ENCODE measurements around the gene PIGK.

DNA sequence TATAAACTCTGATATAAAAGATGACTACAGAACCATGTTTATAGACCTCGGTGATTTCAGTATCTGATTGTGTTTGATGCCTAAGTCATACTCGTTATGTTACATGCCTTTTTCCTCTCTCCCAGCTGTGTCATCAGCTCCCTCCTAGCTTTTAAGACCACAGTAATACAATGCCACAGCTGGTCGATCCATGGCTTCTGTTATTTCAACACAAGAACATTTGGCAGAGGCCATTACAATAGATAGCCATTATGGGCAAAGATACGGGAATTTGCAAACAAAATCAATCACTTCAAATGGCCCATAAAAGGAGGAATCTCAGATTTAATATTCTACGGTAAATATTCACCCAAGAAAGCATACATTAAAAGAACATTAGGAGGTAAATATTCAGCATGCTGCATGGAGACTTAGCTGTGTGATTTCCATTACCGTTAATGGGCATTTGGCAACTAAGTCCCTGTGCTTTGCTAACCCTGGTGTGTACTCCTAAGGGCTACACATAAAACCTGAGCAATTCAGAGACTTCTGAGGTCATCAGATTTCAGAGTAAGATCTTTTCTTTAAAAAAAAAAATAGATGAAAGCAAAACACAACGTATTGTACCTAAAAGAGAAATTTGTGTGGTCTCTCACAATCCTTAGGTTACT lies 153.4 kb downstream of the PIGK start:
- TF ChIP-seq RAD21 (IDR thresholded peaks at IDR 0.05; ENCODE audit: low read depth) (no peak), EP300 (IDR thresholded peaks at IDR 0.05; ENCODE audit: borderline replicate concordance) (no peak), ZBTB7A (IDR thresholded peaks at IDR 0.05; ENCODE audit: low read depth) (no peak), TCF12 (IDR thresholded peaks at IDR 0.05; ENCODE audit: low read depth) (no peak)
- TF ChIP-seq, protein P1, sequence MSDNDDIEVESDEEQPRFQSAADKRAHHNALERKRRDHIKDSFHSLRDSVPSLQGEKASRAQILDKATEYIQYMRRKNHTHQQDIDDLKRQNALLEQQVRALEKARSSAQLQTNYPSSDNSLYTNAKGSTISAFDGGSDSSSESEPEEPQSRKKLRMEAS (IDR thresholded peaks at IDR 0.05), result no peak
- TF ChIP-seq, protein P2, sequence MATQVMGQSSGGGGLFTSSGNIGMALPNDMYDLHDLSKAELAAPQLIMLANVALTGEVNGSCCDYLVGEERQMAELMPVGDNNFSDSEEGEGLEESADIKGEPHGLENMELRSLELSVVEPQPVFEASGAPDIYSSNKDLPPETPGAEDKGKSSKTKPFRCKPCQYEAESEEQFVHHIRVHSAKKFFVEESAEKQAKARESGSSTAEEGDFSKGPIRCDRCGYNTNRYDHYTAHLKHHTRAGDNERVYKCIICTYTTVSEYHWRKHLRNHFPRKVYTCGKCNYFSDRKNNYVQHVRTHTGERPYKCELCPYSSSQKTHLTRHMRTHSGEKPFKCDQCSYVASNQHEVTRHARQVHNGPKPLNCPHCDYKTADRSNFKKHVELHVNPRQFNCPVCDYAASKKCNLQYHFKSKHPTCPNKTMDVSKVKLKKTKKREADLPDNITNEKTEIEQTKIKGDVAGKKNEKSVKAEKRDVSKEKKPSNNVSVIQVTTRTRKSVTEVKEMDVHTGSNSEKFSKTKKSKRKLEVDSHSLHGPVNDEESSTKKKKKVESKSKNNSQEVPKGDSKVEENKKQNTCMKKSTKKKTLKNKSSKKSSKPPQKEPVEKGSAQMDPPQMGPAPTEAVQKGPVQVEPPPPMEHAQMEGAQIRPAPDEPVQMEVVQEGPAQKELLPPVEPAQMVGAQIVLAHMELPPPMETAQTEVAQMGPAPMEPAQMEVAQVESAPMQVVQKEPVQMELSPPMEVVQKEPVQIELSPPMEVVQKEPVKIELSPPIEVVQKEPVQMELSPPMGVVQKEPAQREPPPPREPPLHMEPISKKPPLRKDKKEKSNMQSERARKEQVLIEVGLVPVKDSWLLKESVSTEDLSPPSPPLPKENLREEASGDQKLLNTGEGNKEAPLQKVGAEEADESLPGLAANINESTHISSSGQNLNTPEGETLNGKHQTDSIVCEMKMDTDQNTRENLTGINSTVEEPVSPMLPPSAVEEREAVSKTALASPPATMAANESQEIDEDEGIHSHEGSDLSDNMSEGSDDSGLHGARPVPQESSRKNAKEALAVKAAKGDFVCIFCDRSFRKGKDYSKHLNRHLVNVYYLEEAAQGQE (IDR thresholded peaks at IDR 0.05; ENCODE audit: low read depth), result no peak
- TF ChIP-seq, protein P3, sequence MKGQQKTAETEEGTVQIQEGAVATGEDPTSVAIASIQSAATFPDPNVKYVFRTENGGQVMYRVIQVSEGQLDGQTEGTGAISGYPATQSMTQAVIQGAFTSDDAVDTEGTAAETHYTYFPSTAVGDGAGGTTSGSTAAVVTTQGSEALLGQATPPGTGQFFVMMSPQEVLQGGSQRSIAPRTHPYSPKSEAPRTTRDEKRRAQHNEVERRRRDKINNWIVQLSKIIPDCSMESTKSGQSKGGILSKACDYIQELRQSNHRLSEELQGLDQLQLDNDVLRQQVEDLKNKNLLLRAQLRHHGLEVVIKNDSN (IDR thresholded peaks at IDR 0.05), result no peak
